Metanephros (tissue), 2 donors: ENCODE measurements around the gene PON3. TPM values are rescaled to one million over a fixed set of nuclear protein-coding genes. Genes with fewer than 3 reads are reported as not detected.

Experiments
- small RNA-seq: library from RNA; depleted of rRNA; stranded (forward); fragments of <200 nt; gene quantifications from one replicate; pipeline ENCODE3, GENCODE V24; 2014; ENCODE audit warnings: low replicate concordance
- total RNA-seq: library from RNA; depleted of rRNA; stranded (reverse); fragments of >200 nt; gene quantifications from one replicate; pipeline ENCODE4 v1.2.3, GENCODE V29; 2014

Gene PON3
- 1.9 TPM for total RNA-seq

DNA sequence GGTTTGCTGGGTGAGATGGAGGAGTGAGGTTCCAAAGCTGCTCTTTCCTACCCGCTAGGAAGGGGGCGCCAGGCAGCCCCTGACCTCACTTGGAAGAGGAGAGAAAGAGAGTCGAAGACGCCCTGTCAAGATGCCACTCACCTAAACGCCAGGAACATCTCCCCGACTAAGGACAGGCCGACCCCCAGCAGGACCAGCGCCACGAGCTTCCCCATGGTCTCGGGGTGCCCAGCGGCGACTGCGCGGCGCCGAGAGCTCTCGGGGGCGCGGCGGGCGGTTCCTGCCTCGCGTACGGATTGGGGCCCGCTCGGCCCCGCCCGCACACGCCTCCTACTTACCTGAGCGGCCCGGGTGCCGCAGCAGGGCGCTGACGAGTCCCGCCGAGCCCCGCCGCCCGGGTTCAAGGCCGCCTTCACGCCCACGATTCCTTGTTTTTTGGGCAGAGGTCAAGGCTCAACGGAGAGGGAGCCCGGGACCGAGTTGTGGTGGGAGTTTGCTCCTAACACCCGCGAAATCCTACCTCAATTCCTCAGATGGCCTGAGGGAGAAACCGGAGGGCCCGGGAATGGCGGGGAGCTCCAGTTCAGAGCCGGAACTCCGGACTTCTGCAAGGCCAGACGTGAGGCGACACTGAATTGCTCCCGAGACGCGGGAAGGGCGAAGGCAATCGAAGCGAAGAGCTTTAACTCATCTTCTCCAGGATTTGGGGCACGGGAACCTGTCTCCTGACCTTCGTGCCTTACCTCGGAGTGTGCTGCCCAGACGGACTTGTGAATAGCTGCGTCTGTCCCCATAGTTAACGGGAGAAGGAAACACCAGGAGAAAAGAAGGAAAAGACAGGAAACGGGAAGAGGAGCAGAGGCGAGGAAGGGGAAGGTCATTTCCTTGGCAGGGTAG is at the start of gene PON3:
PON3 (minus strand) TSS at position 240 of the 897 bp plus-strand sequence; CDS start at position 215, 25 bp downstream.

GRCh38 chr7:95434557-95435421 is 38.6 kb upstream of the PON3 start, which contains the start of gene PON2:
Gene PON2, minus strand, starts transcription at chr7:95435028. Its CDS starts 77 bp downstream, at chr7:95434951.

DNA sequence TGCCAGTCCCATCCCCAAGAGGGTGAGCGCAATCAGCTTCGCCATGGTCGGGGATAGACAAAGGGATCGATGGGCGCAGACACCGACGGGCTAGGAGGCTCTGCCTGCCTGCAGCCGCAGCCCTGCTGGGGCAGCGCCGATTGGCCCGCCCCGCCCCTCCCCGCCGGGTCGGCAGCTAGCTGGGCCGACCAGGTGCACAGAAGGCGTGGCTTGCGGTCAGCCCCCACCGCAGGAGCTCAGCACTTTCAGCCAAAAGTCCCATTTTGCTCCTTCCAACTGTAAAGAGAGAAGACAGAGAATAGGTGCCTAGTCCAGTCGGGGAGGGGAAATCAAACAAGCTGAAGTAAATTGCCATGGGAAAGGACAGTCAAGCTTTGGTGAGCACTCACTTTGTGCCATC is 71.7 kb downstream of the PON3 start, which contains the start of gene PON1:
PON1 (minus strand) TSS at position 102 of the 400 bp plus-strand sequence; CDS start at position 45, 57 bp downstream.

Small RNA genes within 50 kb of the gene (small RNA-seq; reads per million reads assigned to genes)
- not detected for gene AC004022.2

Other genes with a start within 250 kb of the PON3 start
- 0.12 TPM for gene PON1, start 71.8 kb downstream of the PON3 start, total RNA-seq
- 112 TPM for gene PON2, start 38.7 kb upstream of the PON3 start, total RNA-seq
- gene ASB4, start 89.6 kb upstream of the PON3 start, total RNA-seq = 7.0 TPM
- gene PDK4, start 200.1 kb upstream of the PON3 start, total RNA-seq = 27.2 TPM